OCI-LY1 (cell line): ENCODE data around the gene GPR160.

ENCODE experiments used
- EZH2 ChIP-seq: fragments of 200-600 bp; sonication (generic), shearing (Covaris generic); IDR thresholded peaks from 2 replicates; pipeline ENCODE4 v1.8.0; 2017; ENCODE audit warnings: borderline replicate concordance, mixed run types, mild to moderate bottlenecking, antibody characterized with exemption, low read length, moderate library complexity, mixed read lengths
- TF ChIP-seq, protein P1 (sequence below): fragments of 200-600 bp; sonication (generic), shearing (Covaris generic); IDR thresholded peaks from 2 replicates; pipeline ENCODE4 v1.5.1; 2017; ENCODE audit warnings: mild to moderate bottlenecking, antibody characterized with exemption, low read length, moderate library complexity, mixed read lengths

DNA sequence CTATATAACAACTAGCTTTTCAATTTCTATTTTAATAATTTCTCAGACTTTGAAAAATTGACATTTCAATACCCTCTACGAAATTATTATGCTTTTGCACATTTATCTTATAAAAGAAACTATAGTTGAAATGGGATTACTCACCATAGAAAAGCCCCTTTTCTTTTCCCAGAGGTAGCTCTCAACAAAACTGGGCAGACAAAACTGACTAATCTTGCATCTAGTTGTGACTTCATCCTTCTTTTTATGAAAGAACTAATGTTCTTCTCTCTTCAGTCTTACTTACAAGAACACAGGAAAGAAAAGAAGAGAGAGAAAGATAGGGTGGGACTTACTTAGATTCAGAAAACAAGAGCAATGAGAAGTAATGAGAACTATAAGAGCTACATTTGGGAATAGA is 61.0 kb downstream of the GPR160 start:
- TF ChIP-seq EZH2: no peak
- TF ChIP-seq, protein P1, sequence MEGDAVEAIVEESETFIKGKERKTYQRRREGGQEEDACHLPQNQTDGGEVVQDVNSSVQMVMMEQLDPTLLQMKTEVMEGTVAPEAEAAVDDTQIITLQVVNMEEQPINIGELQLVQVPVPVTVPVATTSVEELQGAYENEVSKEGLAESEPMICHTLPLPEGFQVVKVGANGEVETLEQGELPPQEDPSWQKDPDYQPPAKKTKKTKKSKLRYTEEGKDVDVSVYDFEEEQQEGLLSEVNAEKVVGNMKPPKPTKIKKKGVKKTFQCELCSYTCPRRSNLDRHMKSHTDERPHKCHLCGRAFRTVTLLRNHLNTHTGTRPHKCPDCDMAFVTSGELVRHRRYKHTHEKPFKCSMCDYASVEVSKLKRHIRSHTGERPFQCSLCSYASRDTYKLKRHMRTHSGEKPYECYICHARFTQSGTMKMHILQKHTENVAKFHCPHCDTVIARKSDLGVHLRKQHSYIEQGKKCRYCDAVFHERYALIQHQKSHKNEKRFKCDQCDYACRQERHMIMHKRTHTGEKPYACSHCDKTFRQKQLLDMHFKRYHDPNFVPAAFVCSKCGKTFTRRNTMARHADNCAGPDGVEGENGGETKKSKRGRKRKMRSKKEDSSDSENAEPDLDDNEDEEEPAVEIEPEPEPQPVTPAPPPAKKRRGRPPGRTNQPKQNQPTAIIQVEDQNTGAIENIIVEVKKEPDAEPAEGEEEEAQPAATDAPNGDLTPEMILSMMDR: no peak
